A673 (cell line): ENCODE data around the gene CASP14. TPM values are rescaled to one million over a fixed set of nuclear protein-coding genes. Genes with fewer than 3 reads are reported as not detected.

Experiments used
- BruUV-seq: library from RNA; stranded (reverse); fragments of 400-500 nt; replicated peaks from 2 replicates; lab custom pipeline; 2021; lab: Mats Ljungman, UMichigan
- CTCF ChIA-PET: fragments of 300-600 bp; sonication (Branson Sonifier 250); formaldehyde crosslinking; loops from one replicate; lab custom pipeline; 2022; ENCODE audit warnings: antibody characterized with exemption; lab: Charles Lee
- POLR2A ChIA-PET: fragments of 300-600 bp; sonication (Branson Sonifier 250); formaldehyde crosslinking; loops from one replicate; lab custom pipeline; 2022; ENCODE audit warnings: antibody characterized with exemption; ENCODE audit not compliant: low non-redundant PET; lab: Charles Lee
- DNase-seq: peaks from one replicate; pipeline ENCODE4 v3.0.0-alpha.2; 2015; ENCODE audit warnings: low spot score
- H3K27ac ChIP-seq: fragments of 200-600 bp; sonication (generic); 2 replicates; pipeline ENCODE4 v1.5.1; 2016; ENCODE audit warnings: mixed run types, low read depth, mild to moderate bottlenecking, mixed read lengths, antibody characterized with exemption, low read length; ENCODE audit not compliant: poor library complexity, severe bottlenecking
- H3K27me3 ChIP-seq: fragments of 200-600 bp; sonication (generic); replicated peaks from 2 replicates; pipeline ENCODE4 v1.6.1; 2017; ENCODE audit warnings: mixed run types, low read depth, mild to moderate bottlenecking, mixed read lengths, antibody characterized with exemption, low read length; ENCODE audit not compliant: insufficient read depth, poor library complexity
- H3K36me3 ChIP-seq: fragments of 200-600 bp; sonication (generic); 2 replicates; pipeline ENCODE4 v1.6.1; 2016; ENCODE audit warnings: mixed run types, mild to moderate bottlenecking, mixed read lengths, antibody characterized with exemption, low read length; ENCODE audit not compliant: insufficient read depth, poor library complexity, severe bottlenecking
- H3K4me1 ChIP-seq: fragments of 200-600 bp; sonication (generic); 2 replicates; pipeline ENCODE4 v1.6.1; 2017; ENCODE audit warnings: mixed run types, mild to moderate bottlenecking, mixed read lengths, antibody characterized with exemption, low read length; ENCODE audit not compliant: insufficient read depth, poor library complexity, severe bottlenecking
- H3K4me3 ChIP-seq: fragments of 200-600 bp; sonication (generic); 2 replicates; pipeline ENCODE4 v1.5.1; 2016; ENCODE audit warnings: low read depth, mixed run types, mild to moderate bottlenecking, mixed read lengths, low read length; ENCODE audit not compliant: poor library complexity, severe bottlenecking
- H3K9me3 ChIP-seq: fragments of 200-600 bp; sonication (generic); 2 replicates; pipeline ENCODE4 v1.6.1; 2016; ENCODE audit warnings: mixed run types, low read depth, mild to moderate bottlenecking, mixed read lengths, antibody characterized with exemption, low read length; ENCODE audit not compliant: poor library complexity, severe bottlenecking
- EZH2 ChIP-seq: fragments of 200-600 bp; sonication (generic); IDR thresholded peaks from 2 replicates; pipeline ENCODE4 v1.6.1; 2017; ENCODE audit warnings: borderline replicate concordance, low read depth, mild to moderate bottlenecking, mixed read lengths, antibody characterized with exemption, low read length; ENCODE audit not compliant: poor library complexity, severe bottlenecking
- intact Hi-C: fragments of 100-400 bp; cut with micrococcal nuclease; formaldehyde crosslinking; loops from one replicate; pipeline ENCODE4 v1.10.0; 2022; ENCODE audit not compliant: unreplicated experiment
- total RNA-seq: library from RNA; stranded (reverse); gene quantifications from 2 replicates; pipeline ENCODE4 v1.2.3, GENCODE V29; 2021
- TF ChIP-seq, protein P1 (sequence below): fragments of 300-800, 200-600 bp; sonication (generic); conservative IDR thresholded peaks from 2 replicates; pipeline ENCODE4 v1.5.1; 2017; ENCODE audit warnings: low read depth, mild to moderate bottlenecking, antibody characterized with exemption, low read length, moderate library complexity, mixed read lengths

The CASP14 gene
- total RNA-seq, 1 experiment from 2014 or later: not detected

DNA sequence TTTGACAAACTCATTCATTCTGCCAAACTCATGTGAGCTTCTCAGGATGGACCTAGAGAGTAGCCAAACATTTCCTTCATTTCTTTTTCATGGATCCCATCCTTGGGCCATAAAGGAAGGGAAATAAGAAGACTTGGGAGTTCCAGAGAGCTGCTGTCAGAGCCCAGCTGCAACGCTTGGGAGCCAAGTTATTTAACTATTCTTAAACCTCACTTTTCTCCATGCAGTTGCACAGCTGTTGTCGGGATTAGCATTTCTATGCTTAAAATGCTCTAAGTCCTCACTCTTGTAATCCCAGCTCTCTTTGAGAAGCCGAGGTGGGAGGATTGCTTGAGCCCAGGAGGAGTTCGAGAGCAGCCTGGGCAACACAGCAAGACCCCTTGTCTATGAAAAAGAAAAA, 11.7 kb upstream of the CASP14 start:
- TF ChIP-seq, protein P1, sequence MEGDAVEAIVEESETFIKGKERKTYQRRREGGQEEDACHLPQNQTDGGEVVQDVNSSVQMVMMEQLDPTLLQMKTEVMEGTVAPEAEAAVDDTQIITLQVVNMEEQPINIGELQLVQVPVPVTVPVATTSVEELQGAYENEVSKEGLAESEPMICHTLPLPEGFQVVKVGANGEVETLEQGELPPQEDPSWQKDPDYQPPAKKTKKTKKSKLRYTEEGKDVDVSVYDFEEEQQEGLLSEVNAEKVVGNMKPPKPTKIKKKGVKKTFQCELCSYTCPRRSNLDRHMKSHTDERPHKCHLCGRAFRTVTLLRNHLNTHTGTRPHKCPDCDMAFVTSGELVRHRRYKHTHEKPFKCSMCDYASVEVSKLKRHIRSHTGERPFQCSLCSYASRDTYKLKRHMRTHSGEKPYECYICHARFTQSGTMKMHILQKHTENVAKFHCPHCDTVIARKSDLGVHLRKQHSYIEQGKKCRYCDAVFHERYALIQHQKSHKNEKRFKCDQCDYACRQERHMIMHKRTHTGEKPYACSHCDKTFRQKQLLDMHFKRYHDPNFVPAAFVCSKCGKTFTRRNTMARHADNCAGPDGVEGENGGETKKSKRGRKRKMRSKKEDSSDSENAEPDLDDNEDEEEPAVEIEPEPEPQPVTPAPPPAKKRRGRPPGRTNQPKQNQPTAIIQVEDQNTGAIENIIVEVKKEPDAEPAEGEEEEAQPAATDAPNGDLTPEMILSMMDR: no peak
- TF ChIP-seq EZH2: no peak
- ChIA-PET CTCF (interaction anchor here (1.5 kb wide), 1 partner anchor 64 kb away, joined by 4 read pairs; no protein-coding TSS in a partner anchor), POLR2A (no interaction called here)
- no peaks in the 10 kb centered on the region for H3K27me3 ChIP-seq
- no peak overlapping the region for H3K4me3 ChIP-seq
- peaks cover 19% of the 10 kb centered on the region for H3K4me1 ChIP-seq
- intact Hi-C loops: no loop called here
- no peaks in the 10 kb centered on the region for H3K9me3 ChIP-seq
- H3K27ac ChIP-seq: no peak overlapping the region
- no peaks in the 10 kb centered on the region for H3K36me3 ChIP-seq
- DNase-seq: peak; percentile 26
- no TSS peak for BruUV-seq

DNA sequence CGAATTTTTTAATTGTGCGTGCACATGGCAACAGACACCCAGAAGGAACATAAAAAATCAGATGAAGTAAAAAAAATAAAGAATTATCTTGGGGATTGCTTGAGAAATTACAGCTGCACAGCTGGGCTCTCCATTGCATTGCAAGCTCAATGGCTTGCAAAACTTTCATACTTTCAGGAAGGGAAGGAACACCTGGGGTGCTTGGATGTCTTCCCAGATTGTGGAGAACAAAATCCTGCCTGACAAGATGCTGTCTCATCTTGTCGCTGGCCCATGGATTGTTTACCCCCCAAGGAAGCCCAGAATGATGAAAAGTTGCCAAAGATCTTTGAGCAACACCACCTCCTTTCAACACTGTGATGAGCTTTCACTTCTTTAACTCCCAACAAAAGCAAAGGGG, 11.0 kb upstream of the CASP14 start:
- intact Hi-C loops: no loop called here
- Histone ChIP-seq H3K4me3 (no peak overlapping the region), H3K9me3 (no peaks in the 10 kb centered on the region), H3K27me3 (no peaks in the 10 kb centered on the region), H3K36me3 (no peaks in the 10 kb centered on the region), H3K4me1 (peaks cover 19% of the 10 kb centered on the region), H3K27ac (peak overlapping the region; percentile 57)
- POLR2A ChIA-PET: interaction anchor here (0.6 kb wide), 1 partner anchor 143 kb away, joined by 3 read pairs; no protein-coding TSS in a partner anchor
- peak; percentile 95 for DNase-seq
- TF ChIP-seq EZH2: no peak
- TF ChIP-seq, protein P1: no peak
- BruUV-seq: no TSS peak
- CTCF ChIA-PET: interaction anchor here (1.5 kb wide), 1 partner anchor 63 kb away, joined by 4 read pairs; no protein-coding TSS in a partner anchor

- no peak for TF ChIP-seq EZH2
- TF ChIP-seq, protein P1: no peak
- POLR2A ChIA-PET: no interaction called here
These were observed 7.3 kb upstream of the CASP14 start for GRCh38 chr19:15042003-15042402.

More at GRCh38 chr19:15042003-15042402, 7.3 kb upstream of the CASP14 start:
- no TSS peak for BruUV-seq
- Histone ChIP-seq H3K27ac (no peak overlapping the region), H3K36me3 (no peaks in the 10 kb centered on the region), H3K4me3 (no peak overlapping the region), H3K9me3 (no peaks in the 10 kb centered on the region), H3K4me1 (peaks cover 19% of the 10 kb centered on the region), H3K27me3 (no peaks in the 10 kb centered on the region)
- CTCF ChIA-PET: no interaction called here
- no peak for DNase-seq
- intact Hi-C loops: no loop called here
